Measurements from ENCODE around the gene SPTSSB.

- no peak for TF ChIP-seq CTCF (IDR thresholded peaks at IDR 0.05; ENCODE audit: low read depth, low read length, poor library complexity, severe bottlenecking)
- TF ChIP-seq EZH2phosphoT487 (IDR thresholded peaks at IDR 0.05; ENCODE audit: borderline replicate concordance, low read length), result no peak
Measured at GRCh38 chr3:161406594-161407555, 35.6 kb upstream of the SPTSSB start.

Data from DOHH2 (cell line).